Measurements from ENCODE around the gene LRP1B. TPM values are rescaled to one million over a fixed set of nuclear protein-coding genes. Genes with fewer than 3 reads are reported as not detected.

LRP1B gene
- total and polyA plus RNA-seq, 2 of the 8 experiments (the other 6 are each of a cell fraction or from before 2014, with no cell fraction given), result 0.03 TPM; not detected in 1

GRCh38 chr2:140701726-140702125, 1429.1 kb downstream of the LRP1B start (continued):
- TF ChIP-seq CBX5 (IDR thresholded peaks at IDR 0.05; ENCODE audit: low read depth, low read length) (no peak), YY1 (IDR thresholded peaks at IDR 0.05; ENCODE audit: low read depth, low read length) (no peak), USF2 (IDR thresholded peaks at IDR 0.05; ENCODE audit: low read length) (no peak), SIRT6 (IDR thresholded peaks at IDR 0.05; ENCODE audit: low read length) (no peak)

Measured in H1 (cell line).